Stimulated activated CD4-positive, alpha-beta T cell treated with anti-CD3 and anti-CD28 coated beads, Interleukin-12 subunit alpha, Interleukin-12 subunit beta, amount 100 ng/mL, for 4 hours (primary cell): Measurements from ENCODE around the gene CHCHD10.
"Not testable (repeated sequence)": the region's sequence is repeated elsewhere in the genome, so short reads cannot be mapped to it uniquely, and the experiment has no call there.

Experiments used
- DNase-seq: peaks from one replicate; pipeline ENCODE4 v3.0.0-alpha.2; 2020

The CHCHD10 gene

GRCh38 chr22:23744001-23744400 lies 23.8 kb downstream of the CHCHD10 start:
- DNase-seq, result no peak

GRCh38 chr22:23743303-23743705 lies 24.5 kb downstream of the CHCHD10 start:
- no peak for DNase-seq

- no peak for DNase-seq
These were observed 25.1 kb downstream of the CHCHD10 start for GRCh38 chr22:23742505-23743264.

- no peak for DNase-seq
These were observed 30.1 kb downstream of the CHCHD10 start for GRCh38 chr22:23737696-23738095.

GRCh38 chr22:23728108-23728507 lies 39.7 kb downstream of the CHCHD10 start:
- not testable (repeated sequence) for DNase-seq

- DNase-seq, result no peak
These were observed 45.0 kb downstream of the CHCHD10 start for GRCh38 chr22:23722724-23723123.

- DNase-seq, result no peak
These were observed 45.6 kb downstream of the CHCHD10 start for GRCh38 chr22:23722160-23722559.

GRCh38 chr22:23720855-23721254 lies 46.9 kb downstream of the CHCHD10 start:
- DNase-seq, result no peak

GRCh38 chr22:23718371-23719165 lies 49.2 kb downstream of the CHCHD10 start:
- DNase-seq, result no peak

GRCh38 chr22:23716811-23717801 lies 50.7 kb downstream of the CHCHD10 start:
- DNase-seq, result peak; percentile 81
